SW 1271 (cell line): ENCODE data around the gene ANTXR2.
"Not testable (repeated sequence)": the region's sequence is repeated elsewhere in the genome, so short reads cannot be mapped to it uniquely, and the experiment has no call there.

Source experiments
- DNase-seq, 2 experiments: peaks; one replicate each; lab custom pipeline; 2025; lab: John Stamatoyannopoulos, UW

The ANTXR2 gene

GRCh38 chr4:80072744-80073472, at the start of gene ANTXR2:
Gene ANTXR2, minus strand, starts transcription at chr4:80073229. Its CDS starts 669 bp downstream, at chr4:80072560.
- peak; percentile 54 to 70 for DNase-seq

GRCh38 chr4:80121815-80122214, 48.8 kb upstream of the ANTXR2 start:
- DNase-seq: not testable (repeated sequence)

GRCh38 chr4:80119620-80120019, 46.6 kb upstream of the ANTXR2 start:
- not testable (repeated sequence) for DNase-seq

GRCh38 chr4:80116516-80116915, 43.5 kb upstream of the ANTXR2 start:
- no peak for DNase-seq

- peak in 1 of 2 experiments; percentile 4 for DNase-seq
These were observed 42.5 kb upstream of the ANTXR2 start for GRCh38 chr4:80115368-80116181.

- no peak for DNase-seq
These were observed 41.8 kb upstream of the ANTXR2 start for GRCh38 chr4:80114732-80115265.

GRCh38 chr4:80113615-80114014, 40.6 kb upstream of the ANTXR2 start:
- no peak for DNase-seq

GRCh38 chr4:80112236-80112635, 39.2 kb upstream of the ANTXR2 start:
- no peak for DNase-seq

GRCh38 chr4:80111276-80111675, 38.2 kb upstream of the ANTXR2 start:
- no peak for DNase-seq

GRCh38 chr4:80107374-80107773, 34.3 kb upstream of the ANTXR2 start:
- DNase-seq: no peak

GRCh38 chr4:80104927-80105326, 31.9 kb upstream of the ANTXR2 start:
- no peak for DNase-seq

- DNase-seq: no peak
These were observed 30.6 kb upstream of the ANTXR2 start for GRCh38 chr4:80103629-80104028.

GRCh38 chr4:80101792-80102116, 28.7 kb upstream of the ANTXR2 start:
- DNase-seq: no peak

GRCh38 chr4:80101071-80101791, 28.2 kb upstream of the ANTXR2 start:
- no peak for DNase-seq

- DNase-seq: no peak
These were observed 26.6 kb upstream of the ANTXR2 start for GRCh38 chr4:80099671-80100070.

- no peak for DNase-seq
These were observed 25.6 kb upstream of the ANTXR2 start for GRCh38 chr4:80098635-80099034.

- no peak for DNase-seq
These were observed 24.6 kb upstream of the ANTXR2 start for GRCh38 chr4:80097400-80098177.

GRCh38 chr4:80096175-80096850, 23.3 kb upstream of the ANTXR2 start:
- DNase-seq: no peak

GRCh38 chr4:80094191-80094590, 21.2 kb upstream of the ANTXR2 start:
- DNase-seq: no peak

- DNase-seq: no peak
These were observed 20.5 kb upstream of the ANTXR2 start for GRCh38 chr4:80093563-80093962.

- no peak for DNase-seq
These were observed 19.8 kb upstream of the ANTXR2 start for GRCh38 chr4:80092847-80093246.
